Lung (tissue), 12 donors: ENCODE measurements around the gene GNG7. TPM values are rescaled to one million over a fixed set of nuclear protein-coding genes. Genes with fewer than 3 reads are reported as not detected.

Experiments used
- ATAC-seq: fragments of 200-7000 bp; cut with Tn5 transposase; one replicate; pipeline ENCODE4 v1.9.1; 2020; ENCODE audit warnings: moderate number of reproducible peaks; ENCODE audit not compliant: insufficient read depth, low FRiP score
- DNase-seq, 3 donors: peaks; one replicate each; pipeline ENCODE4 v3.0.0-alpha.2; 2013 to 2017
- H3K27ac ChIP-seq, 2 donors: one replicate each; pipeline ENCODE4 v1.5.1; 2013; ENCODE audit warnings: mild to moderate bottlenecking in 2 of 2, moderate library complexity in 2 of 2, control low read depth in 1 of 2, inconsistent platforms in 1 of 2, low read depth in 1 of 2, low read length in 1 of 2
- H3K27me3 ChIP-seq, 3 donors: one replicate each; pipeline ENCODE4 v1.5.1; 2013; ENCODE audit warnings: low read length in 2 of 3; ENCODE audit not compliant: control insufficient read depth in 3 of 3, insufficient read depth in 3 of 3
- H3K36me3 ChIP-seq, 4 donors: one replicate each; pipeline ENCODE4 v1.5.1; 2013; ENCODE audit warnings: low read length in 4 of 4, mild to moderate bottlenecking in 1 of 4, moderate library complexity in 1 of 4; ENCODE audit not compliant: control insufficient read depth in 4 of 4, insufficient read depth in 4 of 4
- H3K4me1 ChIP-seq, 5 donors: one replicate each; pipeline ENCODE4 v1.5.1; 2013; ENCODE audit warnings: low read length in 5 of 5, mild to moderate bottlenecking in 2 of 5, moderate library complexity in 1 of 5; ENCODE audit not compliant: control insufficient read depth in 5 of 5, insufficient read depth in 5 of 5
- H3K4me3 ChIP-seq: one replicate; pipeline ENCODE4 v1.5.1; 2013; ENCODE audit warnings: mild to moderate bottlenecking, control low read depth, moderate library complexity
- H3K9ac ChIP-seq, 2 donors: one replicate each; pipeline ENCODE4 v1.5.1; 2013; ENCODE audit warnings: low read length in 2 of 2, control low read depth in 1 of 2; ENCODE audit not compliant: insufficient read depth in 1 of 2
- H3K9me3 ChIP-seq, 4 donors: one replicate each; pipeline ENCODE4 v1.5.1; 2013; ENCODE audit warnings: low read length in 3 of 4, mild to moderate bottlenecking in 1 of 4, moderate library complexity in 1 of 4; ENCODE audit not compliant: control insufficient read depth in 4 of 4, insufficient read depth in 3 of 4
- CTCF ChIP-seq: IDR thresholded peaks from 2 replicates; pipeline ENCODE4 v1.5.1; 2012; ENCODE audit warnings: mild to moderate bottlenecking; ENCODE audit errors: control extremely low read depth, extremely low read depth
- WGBS, 2 donors: extraction: QIAGEN DNeasy Blood & Tissue Kit; methylation state at CpG; one replicate each; pipeline ENCODE4 v1.1.7; 2013; 5-methylcytosine and 5-hydroxymethylcytosine counted together
- polyA plus RNA-seq, 2 donors: library from polyadenylated mRNA; stranded (reverse); fragments of 200-250 nt; gene quantifications; one replicate each; pipeline ENCODE4 v1.2.1, GENCODE V29; 2013
- total RNA-seq, 2 donors: library from RNA; depleted of rRNA in 1 of 2; stranded (reverse); fragments of >200 nt in 1 of 2; gene quantifications; one replicate each; pipeline ENCODE4 v1.2.1, GENCODE V29; 2014 to 2021
- donor health status: control.
- donor health status: control.
- donor health status: Bipolar disorder and iron deficiency.
- donor health status: healthy.
- donor health status: DM: yes; HTN: yes; CAD: no.

GNG7 gene
- total and polyA plus RNA-seq, 4 donors = 1.6 to 4.5 (median 2.8) TPM

GRCh38 chr19:2484178-2484937 is 218.1 kb downstream of the GNG7 start:
- Histone ChIP-seq H3K9ac (no peak overlapping the region), H3K27me3 (peaks cover 0 to 15% (median 0%) of the 10 kb centered on the region in 3 donors), H3K27ac (no peak overlapping the region), H3K9me3 (peaks cover 0 to 5% (median 2%) of the 10 kb centered on the region in 4 donors), H3K36me3 (no peaks in the 10 kb centered on the region), H3K4me1 (peaks cover 0 to 11% (median 6%) of the 10 kb centered on the region in 5 donors), H3K4me3 (no peak overlapping the region)
- no peak for ATAC-seq
- TF ChIP-seq CTCF = no peak
- 86 to 93% methylated on average over 13 of the region's 13 CpGs for WGBS, 2 donors
- no peak for DNase-seq

- no peak for TF ChIP-seq CTCF
- no peak overlapping the region for H3K27ac ChIP-seq
- peaks cover 0 to 13% (median 4%) of the 10 kb centered on the region in 5 donors for H3K4me1 ChIP-seq
- H3K4me3 ChIP-seq = no peak overlapping the region
- no peaks in the 10 kb centered on the region for H3K36me3 ChIP-seq
- DNase-seq (no peak), ATAC-seq (no peak)
- 92 to 93% methylated on average over 4 of the region's 4 CpGs for WGBS, 2 donors
- no peak overlapping the region for H3K9ac ChIP-seq
- peaks cover 0 to 13% (median 0%) of the 10 kb centered on the region in 3 donors for H3K27me3 ChIP-seq
- peaks cover 0 to 5% (median 2%) of the 10 kb centered on the region in 4 donors for H3K9me3 ChIP-seq
These were observed 218.9 kb downstream of the GNG7 start for GRCh38 chr19:2483484-2484151.

- WGBS, 2 donors = 89 to 92% methylated on average over 6 of the region's 6 CpGs
- TF ChIP-seq CTCF = no peak
These were observed 219.4 kb downstream of the GNG7 start for GRCh38 chr19:2483084-2483483.

More at GRCh38 chr19:2483084-2483483, 219.4 kb downstream of the GNG7 start:
- peaks cover 0 to 7% (median 0%) of the 10 kb centered on the region in 3 donors for H3K27me3 ChIP-seq
- H3K27ac ChIP-seq = no peak overlapping the region
- no peaks in the 10 kb centered on the region for H3K36me3 ChIP-seq
- no peak overlapping the region for H3K4me3 ChIP-seq
- ATAC-seq (no peak), DNase-seq (no peak)
- H3K4me1 ChIP-seq = peaks cover 0 to 14% (median 0%) of the 10 kb centered on the region in 5 donors
- peaks cover 0 to 5% (median 2%) of the 10 kb centered on the region in 4 donors for H3K9me3 ChIP-seq
- H3K9ac ChIP-seq = no peak overlapping the region
